ENCODE measurements around the gene C6orf163.

Gene C6orf163

GRCh38 chr6:87341158-87341557, 3.5 kb upstream of the C6orf163 start:
- no peak for TF ChIP-seq USF1 (IDR thresholded peaks at IDR 0.05)
- TF ChIP-seq CREB1 (IDR thresholded peaks at IDR 0.05; ENCODE audit: low read depth): no peak

GRCh38 chr6:87341899-87342298, 2.7 kb upstream of the C6orf163 start:
- TF ChIP-seq EGR1 (IDR thresholded peaks at IDR 0.05): no peak
- no peak for TF ChIP-seq EP300 (IDR thresholded peaks at IDR 0.05; ENCODE audit: borderline replicate concordance)
- no peak for TF ChIP-seq TEAD4 (IDR thresholded peaks at IDR 0.05)
- TF ChIP-seq NFIC (IDR thresholded peaks at IDR 0.05): no peak
- TF ChIP-seq CEBPB (IDR thresholded peaks at IDR 0.05): no peak
- no peak for TF ChIP-seq MAX (IDR thresholded peaks at IDR 0.05)

- TF ChIP-seq MAX (IDR thresholded peaks at IDR 0.05) (no peak), REST (IDR thresholded peaks at IDR 0.05; ENCODE audit: low read depth) (no peak), RAD21 (IDR thresholded peaks at IDR 0.05; ENCODE audit: low read depth) (no peak), EGR1 (IDR thresholded peaks at IDR 0.05) (no peak), USF1 (IDR thresholded peaks at IDR 0.05) (no peak), NFIC (IDR thresholded peaks at IDR 0.05) (no peak), EP300 (IDR thresholded peaks at IDR 0.05; ENCODE audit: borderline replicate concordance) (no peak), CEBPB (IDR thresholded peaks at IDR 0.05) (no peak), TCF12 (IDR thresholded peaks at IDR 0.05; ENCODE audit: low read depth) (no peak), CREB1 (IDR thresholded peaks at IDR 0.05; ENCODE audit: low read depth) (no peak), TEAD4 (IDR thresholded peaks at IDR 0.05) (no peak)
Observed at GRCh38 chr6:87342829-87343228, 1.8 kb upstream of the C6orf163 start.

- TF ChIP-seq EP300 (IDR thresholded peaks at IDR 0.05; ENCODE audit: borderline replicate concordance): no peak
- TF ChIP-seq ZBTB7A (IDR thresholded peaks at IDR 0.05; ENCODE audit: low read depth): no peak
- TF ChIP-seq RAD21 (IDR thresholded peaks at IDR 0.05; ENCODE audit: low read depth): no peak
- TF ChIP-seq MAX (IDR thresholded peaks at IDR 0.05): no peak
- no peak for TF ChIP-seq EGR1 (IDR thresholded peaks at IDR 0.05)
- TF ChIP-seq YY1 (IDR thresholded peaks at IDR 0.05; ENCODE audit: low read depth): no peak
- no peak for TF ChIP-seq FOXM1 (IDR thresholded peaks at IDR 0.05; ENCODE audit: borderline replicate concordance, low read depth)
- TF ChIP-seq TAF1 (IDR thresholded peaks at IDR 0.05; ENCODE audit: low read depth): no peak
- TF ChIP-seq REST (IDR thresholded peaks at IDR 0.05; ENCODE audit: low read depth): no peak
- TF ChIP-seq CEBPB (IDR thresholded peaks at IDR 0.05): no peak
- TF ChIP-seq USF1 (IDR thresholded peaks at IDR 0.05): no peak
- TF ChIP-seq NFIC (IDR thresholded peaks at IDR 0.05): no peak
- TF ChIP-seq CREB1 (IDR thresholded peaks at IDR 0.05; ENCODE audit: low read depth): no peak
- no peak for TF ChIP-seq TEAD4 (IDR thresholded peaks at IDR 0.05)
- no peak for TF ChIP-seq TCF12 (IDR thresholded peaks at IDR 0.05; ENCODE audit: low read depth)
Observed at GRCh38 chr6:87346700-87347099, 2.1 kb downstream of the C6orf163 start.

GRCh38 chr6:87349896-87350295, 5.3 kb downstream of the C6orf163 start:
- TF ChIP-seq REST (IDR thresholded peaks at IDR 0.05; ENCODE audit: low read depth) (no peak), ZBTB7A (IDR thresholded peaks at IDR 0.05; ENCODE audit: low read depth) (no peak), MAX (IDR thresholded peaks at IDR 0.05) (no peak), USF1 (IDR thresholded peaks at IDR 0.05) (no peak), EGR1 (IDR thresholded peaks at IDR 0.05) (no peak), TCF12 (IDR thresholded peaks at IDR 0.05; ENCODE audit: low read depth) (no peak), EP300 (IDR thresholded peaks at IDR 0.05; ENCODE audit: borderline replicate concordance) (no peak), CREB1 (IDR thresholded peaks at IDR 0.05; ENCODE audit: low read depth) (no peak), NFIC (IDR thresholded peaks at IDR 0.05) (no peak), FOXM1 (IDR thresholded peaks at IDR 0.05; ENCODE audit: borderline replicate concordance, low read depth) (no peak), YY1 (IDR thresholded peaks at IDR 0.05; ENCODE audit: low read depth) (no peak), TAF1 (IDR thresholded peaks at IDR 0.05; ENCODE audit: low read depth) (no peak), CEBPB (IDR thresholded peaks at IDR 0.05) (no peak), RAD21 (IDR thresholded peaks at IDR 0.05; ENCODE audit: low read depth) (no peak), TEAD4 (IDR thresholded peaks at IDR 0.05) (no peak)
